Measurements from ENCODE around the gene ASPSCR1. TPM values are rescaled to one million over a fixed set of nuclear protein-coding genes. Genes with fewer than 3 reads are reported as not detected.
A peak's percentile ranks its signal among the peaks of the same experiment; 100 is the strongest.

The ASPSCR1 gene
- total and polyA plus RNA-seq, 2 of the 13 experiments (the other 11 are each of a cell fraction or from before 2014, with no cell fraction given), result 274 to 314 TPM

- 0 out of 2 replicates have a peak, but pooled peaks have one; percentile 40 for TF ChIP-seq ZNF280B (CRISPR knock-in tag; IDR thresholded peaks at IDR 0.05; ENCODE audit: borderline replicate concordance)
- TF ChIP-seq CBX1 (IDR thresholded peaks at IDR 0.05; ENCODE audit: low read depth), result no peak
- no peak for TF ChIP-seq ZNF136 (CRISPR knock-in tag; IDR thresholded peaks at IDR 0.05; ENCODE audit: low read depth)
- TF ChIP-seq ZFP41 (CRISPR knock-in tag; IDR thresholded peaks at IDR 0.05; ENCODE audit: borderline replicate concordance), result no peak
- TF ChIP-seq, protein P1, sequence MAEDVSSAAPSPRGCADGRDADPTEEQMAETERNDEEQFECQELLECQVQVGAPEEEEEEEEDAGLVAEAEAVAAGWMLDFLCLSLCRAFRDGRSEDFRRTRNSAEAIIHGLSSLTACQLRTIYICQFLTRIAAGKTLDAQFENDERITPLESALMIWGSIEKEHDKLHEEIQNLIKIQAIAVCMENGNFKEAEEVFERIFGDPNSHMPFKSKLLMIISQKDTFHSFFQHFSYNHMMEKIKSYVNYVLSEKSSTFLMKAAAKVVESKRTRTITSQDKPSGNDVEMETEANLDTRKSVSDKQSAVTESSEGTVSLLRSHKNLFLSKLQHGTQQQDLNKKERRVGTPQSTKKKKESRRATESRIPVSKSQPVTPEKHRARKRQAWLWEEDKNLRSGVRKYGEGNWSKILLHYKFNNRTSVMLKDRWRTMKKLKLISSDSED (CRISPR knock-in tag; IDR thresholded peaks at IDR 0.05), result no peak
- TF ChIP-seq, protein P2, sequence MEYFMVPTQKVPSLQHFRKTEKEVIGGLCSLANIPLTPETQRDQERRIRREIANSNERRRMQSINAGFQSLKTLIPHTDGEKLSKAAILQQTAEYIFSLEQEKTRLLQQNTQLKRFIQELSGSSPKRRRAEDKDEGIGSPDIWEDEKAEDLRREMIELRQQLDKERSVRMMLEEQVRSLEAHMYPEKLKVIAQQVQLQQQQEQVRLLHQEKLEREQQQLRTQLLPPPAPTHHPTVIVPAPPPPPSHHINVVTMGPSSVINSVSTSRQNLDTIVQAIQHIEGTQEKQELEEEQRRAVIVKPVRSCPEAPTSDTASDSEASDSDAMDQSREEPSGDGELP (IDR thresholded peaks at IDR 0.05; ENCODE audit: borderline replicate concordance, low read depth), result peak; percentile 68; the same call in 1 of the 2 replicates
- TF ChIP-seq, protein P3, sequence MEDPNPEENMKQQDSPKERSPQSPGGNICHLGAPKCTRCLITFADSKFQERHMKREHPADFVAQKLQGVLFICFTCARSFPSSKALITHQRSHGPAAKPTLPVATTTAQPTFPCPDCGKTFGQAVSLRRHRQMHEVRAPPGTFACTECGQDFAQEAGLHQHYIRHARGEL (CRISPR knock-in tag; IDR thresholded peaks at IDR 0.05), result no peak
- TF ChIP-seq ARID5B (CRISPR knock-in tag; IDR thresholded peaks at IDR 0.05), result peak; percentile 60
- no peak for TF ChIP-seq ONECUT2 (CRISPR knock-in tag; IDR thresholded peaks at IDR 0.05)
- TF ChIP-seq FOXM1 (CRISPR knock-in tag; IDR thresholded peaks at IDR 0.05), result no peak
- no peak for TF ChIP-seq NFIB (CRISPR knock-in tag; IDR thresholded peaks at IDR 0.05; ENCODE audit: borderline replicate concordance)
- TF ChIP-seq ADNP (CRISPR knock-in tag; IDR thresholded peaks at IDR 0.05), result no peak
- no peak for TF ChIP-seq MZF1 (CRISPR knock-in tag; IDR thresholded peaks at IDR 0.05; ENCODE audit: borderline replicate concordance)
- no peak for TF ChIP-seq KDM6A (CRISPR knock-in tag; IDR thresholded peaks at IDR 0.05; ENCODE audit: low read depth)
- TF ChIP-seq HNF4A (CRISPR knock-in tag; IDR thresholded peaks at IDR 0.05), result peak; percentile 21; the same call in 1 of the 2 replicates
- TF ChIP-seq TARDBP (CRISPR knock-in tag; IDR thresholded peaks at IDR 0.05), result peak; percentile 4; the same call in 1 of the 2 replicates
- no peak for TF ChIP-seq NFE2 (CRISPR knock-in tag; IDR thresholded peaks at IDR 0.05)
- TF ChIP-seq HDAC1 (CRISPR knock-in tag; IDR thresholded peaks at IDR 0.05), result no peak
- TF ChIP-seq ZBTB20 (CRISPR knock-in tag; IDR thresholded peaks at IDR 0.05; ENCODE audit: borderline replicate concordance, low read depth), result no peak
- TF ChIP-seq KDM3A (CRISPR knock-in tag; IDR thresholded peaks at IDR 0.05; ENCODE audit: low read depth), result 0 out of 2 replicates have a peak, but pooled peaks have one; percentile 25
- TF ChIP-seq ZFP62 (CRISPR knock-in tag; IDR thresholded peaks at IDR 0.05), result no peak
- TF ChIP-seq JUND (CRISPR knock-in tag; IDR thresholded peaks at IDR 0.05), result no peak
Measured at GRCh38 chr17:82015311-82015971, 38.0 kb downstream of the ASPSCR1 start (continued).
